Esophagus muscularis mucosa (tissue), 3 donors: ENCODE measurements around the gene C16orf90.

Experiments used
- POLR2A ChIP-seq: fragments of 450-650 bp; IDR thresholded peaks from one replicate; pipeline ENCODE4 v1.6.1; 2017; ENCODE audit warnings: antibody characterized with exemption, moderate library complexity, mild to moderate bottlenecking, low read depth
- TF ChIP-seq, protein P1 (sequence below), 3 experiments: fragments of 200-600 bp in 2 of 3; fragments of 450-650 bp in 1 of 3; sonication (generic) in 2 of 3; IDR thresholded peaks; one replicate each; pipeline ENCODE4 v1.5.1; 2017 to 2019; ENCODE audit warnings: antibody characterized with exemption in 3 of 3, mild to moderate bottlenecking in 2 of 3, moderate library complexity in 1 of 3

DNA sequence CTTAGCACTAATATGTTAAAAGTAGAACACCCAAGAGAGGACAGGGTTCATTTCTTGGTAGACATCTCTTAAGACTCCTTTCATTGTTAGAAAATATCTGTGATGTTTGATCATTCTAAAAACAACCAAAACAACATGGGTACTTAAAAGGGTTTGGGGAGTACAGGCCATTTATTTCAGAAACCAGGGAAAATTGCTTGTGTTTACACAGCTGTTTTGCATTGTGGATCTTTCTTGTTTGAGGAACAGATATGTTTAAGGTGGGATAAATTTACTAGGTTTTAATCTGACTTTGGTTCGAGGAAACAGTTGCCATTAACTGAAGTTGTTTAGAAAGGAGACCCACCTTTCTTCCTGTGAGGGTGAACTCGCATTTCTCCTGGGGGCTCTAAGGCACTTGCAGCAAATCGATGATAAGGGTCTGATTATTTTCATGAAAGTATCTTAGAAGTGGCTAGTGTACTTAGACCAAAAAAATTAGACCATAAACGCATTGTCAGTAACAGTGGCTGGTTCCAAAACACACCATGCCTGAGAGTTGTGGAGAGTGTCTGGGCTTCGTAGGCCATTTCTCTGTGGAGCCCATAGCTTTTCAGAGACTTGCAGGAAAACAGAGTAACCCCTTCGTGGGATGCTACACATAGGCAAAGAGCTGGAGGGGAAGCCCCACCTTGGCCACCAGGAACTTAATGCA is 23.1 kb upstream of the C16orf90 start:
- TF ChIP-seq, protein P1, sequence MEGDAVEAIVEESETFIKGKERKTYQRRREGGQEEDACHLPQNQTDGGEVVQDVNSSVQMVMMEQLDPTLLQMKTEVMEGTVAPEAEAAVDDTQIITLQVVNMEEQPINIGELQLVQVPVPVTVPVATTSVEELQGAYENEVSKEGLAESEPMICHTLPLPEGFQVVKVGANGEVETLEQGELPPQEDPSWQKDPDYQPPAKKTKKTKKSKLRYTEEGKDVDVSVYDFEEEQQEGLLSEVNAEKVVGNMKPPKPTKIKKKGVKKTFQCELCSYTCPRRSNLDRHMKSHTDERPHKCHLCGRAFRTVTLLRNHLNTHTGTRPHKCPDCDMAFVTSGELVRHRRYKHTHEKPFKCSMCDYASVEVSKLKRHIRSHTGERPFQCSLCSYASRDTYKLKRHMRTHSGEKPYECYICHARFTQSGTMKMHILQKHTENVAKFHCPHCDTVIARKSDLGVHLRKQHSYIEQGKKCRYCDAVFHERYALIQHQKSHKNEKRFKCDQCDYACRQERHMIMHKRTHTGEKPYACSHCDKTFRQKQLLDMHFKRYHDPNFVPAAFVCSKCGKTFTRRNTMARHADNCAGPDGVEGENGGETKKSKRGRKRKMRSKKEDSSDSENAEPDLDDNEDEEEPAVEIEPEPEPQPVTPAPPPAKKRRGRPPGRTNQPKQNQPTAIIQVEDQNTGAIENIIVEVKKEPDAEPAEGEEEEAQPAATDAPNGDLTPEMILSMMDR (IDR thresholded peaks at IDR 0.05) = no peak
- no peak for TF ChIP-seq POLR2A
